Measurements from ENCODE around the gene COPA.

GRCh38 chr1:160328184-160328583 is 14.9 kb downstream of the COPA start:
- TF ChIP-seq ZNF384 (IDR thresholded peaks at IDR 0.05) (no peak), TARDBP (IDR thresholded peaks at IDR 0.05) (no peak), HDGF (IDR thresholded peaks at IDR 0.05; ENCODE audit: borderline replicate concordance) (no peak), BHLHE40 (IDR thresholded peaks at IDR 0.05; ENCODE audit: borderline replicate concordance) (no peak), L3MBTL2 (conservative IDR thresholded peaks at IDR 0.05) (no peak), SP1 (IDR thresholded peaks at IDR 0.05) (no peak), SUZ12 (IDR thresholded peaks at IDR 0.05) (no peak)
- TF ChIP-seq, protein P1, sequence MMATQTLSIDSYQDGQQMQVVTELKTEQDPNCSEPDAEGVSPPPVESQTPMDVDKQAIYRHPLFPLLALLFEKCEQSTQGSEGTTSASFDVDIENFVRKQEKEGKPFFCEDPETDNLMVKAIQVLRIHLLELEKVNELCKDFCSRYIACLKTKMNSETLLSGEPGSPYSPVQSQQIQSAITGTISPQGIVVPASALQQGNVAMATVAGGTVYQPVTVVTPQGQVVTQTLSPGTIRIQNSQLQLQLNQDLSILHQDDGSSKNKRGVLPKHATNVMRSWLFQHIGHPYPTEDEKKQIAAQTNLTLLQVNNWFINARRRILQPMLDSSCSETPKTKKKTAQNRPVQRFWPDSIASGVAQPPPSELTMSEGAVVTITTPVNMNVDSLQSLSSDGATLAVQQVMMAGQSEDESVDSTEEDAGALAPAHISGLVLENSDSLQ (IDR thresholded peaks at IDR 0.05): no peak

Measured in HEK293T (cell line).